NOMO-1 treated with DMSO at 0.1 percent for 48 hours (cell line): ENCODE results near the gene DCLK2.
"Not testable (repeated sequence)": the region's sequence is repeated elsewhere in the genome, so short reads cannot be mapped to it uniquely, and the experiment has no call there.

Experiments
- DNase-seq: peaks from one replicate; lab custom pipeline; 2025; ENCODE audit not compliant: unreplicated experiment; lab: John Stamatoyannopoulos, UW

Gene DCLK2

DNA sequence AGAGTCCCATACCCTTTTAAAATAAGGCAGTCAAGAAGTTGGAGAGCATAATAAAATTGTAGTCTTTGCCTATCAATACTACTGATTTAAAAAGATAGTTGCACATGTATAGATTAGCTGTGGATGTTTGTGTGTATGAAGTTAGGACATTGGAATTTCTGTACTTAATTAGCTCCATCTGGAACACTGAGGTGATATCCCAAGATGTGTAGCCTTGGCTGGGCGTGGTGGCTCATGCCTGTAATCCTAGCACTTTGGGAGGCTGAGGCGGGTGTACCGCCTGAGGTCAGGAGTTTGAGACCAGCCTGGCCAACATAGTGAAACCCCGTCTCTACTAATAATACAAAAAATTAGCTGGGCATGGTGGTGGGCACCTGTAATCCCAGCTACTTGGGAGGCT lies 119.0 kb downstream of the DCLK2 start:
- DNase-seq = not testable (repeated sequence)

DNA sequence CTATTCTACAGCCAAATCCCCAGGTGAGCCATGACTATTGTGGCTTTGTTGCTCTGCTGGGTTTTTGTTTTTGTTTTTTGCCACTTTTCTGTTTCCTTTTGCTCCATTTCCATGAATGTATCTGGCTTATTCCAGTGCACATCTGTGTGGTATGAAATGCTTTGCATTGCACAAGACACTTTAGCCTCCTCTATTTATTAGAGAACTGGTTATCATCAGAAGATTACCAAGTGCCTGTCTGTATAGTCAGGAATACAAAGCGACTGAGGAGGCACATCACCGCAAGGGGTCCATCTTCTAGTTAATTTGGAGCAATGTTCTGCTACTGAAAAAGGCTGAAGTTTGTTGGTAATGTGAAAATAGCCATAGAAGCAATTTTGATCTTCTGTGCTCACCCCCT lies 120.8 kb downstream of the DCLK2 start:
- no peak for DNase-seq

DNA sequence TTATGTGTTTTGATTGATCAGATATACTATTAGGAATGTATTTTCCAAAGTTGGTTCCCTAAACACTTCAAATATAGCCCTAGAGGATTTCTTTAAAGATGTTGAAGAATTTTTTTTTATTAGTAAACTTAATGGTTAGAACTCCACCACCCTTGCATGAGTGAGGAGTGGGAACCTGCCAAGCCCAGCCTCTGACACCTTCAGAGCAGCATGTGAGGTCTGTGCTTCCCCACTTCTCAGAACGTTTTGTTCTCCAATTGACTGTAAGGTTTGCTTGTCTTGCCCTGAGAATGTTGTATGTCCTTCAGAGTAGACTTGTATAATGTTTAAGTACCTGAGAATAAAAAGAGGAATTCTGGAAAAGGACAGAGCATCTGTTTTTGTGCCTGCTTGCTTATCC lies 126.8 kb downstream of the DCLK2 start:
- no peak for DNase-seq

DNA sequence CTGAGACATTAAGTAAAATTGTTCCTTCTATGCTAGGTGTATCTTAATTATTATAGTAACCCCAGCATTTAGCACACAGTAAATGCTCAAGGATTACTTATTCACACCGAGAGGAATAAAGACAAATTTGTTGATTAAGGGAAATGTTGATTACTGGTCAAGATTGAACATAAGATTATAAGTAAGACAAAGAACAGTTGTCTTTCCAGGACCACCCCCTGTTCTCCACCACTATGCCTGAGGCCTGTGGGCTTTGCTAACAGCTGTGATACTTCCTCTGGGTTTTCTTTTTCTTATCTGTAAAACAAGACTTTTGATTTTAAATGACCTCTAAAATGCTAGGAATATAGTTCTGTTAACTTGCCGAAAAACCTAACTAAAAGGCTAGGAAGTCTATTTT lies 128.0 kb downstream of the DCLK2 start:
- DNase-seq = no peak

DNA sequence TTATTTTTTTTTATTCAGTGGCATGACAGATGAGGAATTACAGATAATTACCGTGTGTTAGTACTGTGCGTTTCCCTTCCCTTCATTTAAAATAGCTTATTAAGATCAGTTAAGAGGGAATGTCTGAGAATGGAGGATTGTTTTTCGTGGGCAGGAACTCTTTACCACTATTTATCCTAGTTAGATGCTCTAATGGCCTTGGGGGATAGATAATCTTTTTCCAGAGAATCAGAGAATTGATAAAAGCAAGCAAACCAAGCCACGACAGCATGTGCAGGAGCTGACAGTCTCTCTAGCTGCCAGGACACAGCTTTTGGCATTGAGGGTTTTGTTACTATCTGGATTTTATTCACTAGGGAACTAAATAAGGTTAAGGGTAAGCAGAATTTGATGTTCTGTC lies 128.7 kb downstream of the DCLK2 start:
- DNase-seq = no peak

DNA sequence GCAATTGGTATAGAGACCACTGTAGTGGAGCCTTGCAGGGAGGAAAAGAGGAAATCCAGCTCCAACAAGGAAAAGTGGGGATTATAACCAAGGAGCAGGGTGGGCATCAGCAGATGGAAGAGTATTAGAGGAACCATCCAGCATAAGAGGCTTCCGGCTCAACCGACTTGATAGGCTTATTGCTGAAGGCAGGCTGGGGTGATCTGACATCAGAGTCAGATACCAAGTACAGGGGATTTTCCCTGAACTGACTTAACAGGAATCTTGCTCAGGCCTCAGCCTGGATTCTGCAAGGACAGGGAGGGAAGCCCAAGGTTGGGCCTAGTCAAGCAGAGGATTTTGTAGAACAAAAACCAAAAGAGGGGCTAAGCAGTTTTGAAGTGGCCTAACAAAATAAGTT lies 129.6 kb downstream of the DCLK2 start:
- no peak for DNase-seq

DNA sequence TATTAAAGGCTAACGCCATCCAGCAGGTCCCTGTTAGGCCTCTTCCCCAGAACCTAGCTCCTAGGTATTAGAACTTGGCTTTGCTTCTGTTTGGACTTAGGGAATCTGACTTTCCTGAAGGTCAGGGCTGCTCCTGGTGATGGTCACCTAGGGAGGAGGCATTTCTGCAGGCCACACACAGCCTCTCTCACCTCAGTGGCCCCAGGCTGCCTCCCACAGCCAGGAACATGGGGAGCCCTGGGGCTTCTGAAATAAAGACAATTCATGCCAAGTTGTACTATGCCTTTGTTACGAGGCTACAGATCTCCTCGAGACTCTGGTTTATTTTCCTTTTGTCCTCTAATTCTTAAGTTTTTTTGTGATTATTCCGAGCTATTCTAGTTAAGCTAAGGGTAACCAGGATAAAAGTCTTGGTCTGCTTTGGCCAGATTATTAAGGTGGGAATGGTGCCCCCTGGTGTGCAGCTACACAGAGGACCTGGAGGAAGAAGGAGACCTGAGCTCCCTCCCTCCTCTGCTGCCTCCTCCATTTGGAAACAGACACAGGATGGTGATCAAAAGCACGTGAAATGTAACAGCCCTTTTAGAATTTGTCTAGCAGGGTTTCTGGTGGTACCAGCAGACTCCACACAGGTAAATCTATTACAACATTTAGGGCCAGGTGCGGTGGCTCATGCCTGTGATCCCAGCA lies 131.0 kb downstream of the DCLK2 start:
- DNase-seq = no peak

DNA sequence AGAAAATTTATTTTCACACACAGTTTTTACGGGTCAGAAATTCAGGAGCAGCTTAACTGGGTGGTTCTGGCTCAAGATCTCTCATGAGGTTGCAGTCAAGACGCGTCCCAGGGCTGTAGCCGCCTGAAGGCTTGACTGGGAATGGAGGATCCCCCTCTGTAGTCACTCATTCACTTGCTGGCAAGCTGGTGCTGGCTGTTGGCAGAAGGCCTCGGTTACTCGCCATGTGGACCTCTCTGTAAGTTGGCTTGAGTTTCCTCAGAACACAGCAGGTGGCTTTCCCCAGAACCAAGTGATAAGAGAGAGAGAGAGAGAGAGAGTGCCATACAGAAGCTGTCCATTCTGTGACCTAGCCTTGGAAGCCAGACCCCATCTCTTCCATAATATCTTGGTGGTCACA lies 132.8 kb downstream of the DCLK2 start:
- DNase-seq = no peak

DNA sequence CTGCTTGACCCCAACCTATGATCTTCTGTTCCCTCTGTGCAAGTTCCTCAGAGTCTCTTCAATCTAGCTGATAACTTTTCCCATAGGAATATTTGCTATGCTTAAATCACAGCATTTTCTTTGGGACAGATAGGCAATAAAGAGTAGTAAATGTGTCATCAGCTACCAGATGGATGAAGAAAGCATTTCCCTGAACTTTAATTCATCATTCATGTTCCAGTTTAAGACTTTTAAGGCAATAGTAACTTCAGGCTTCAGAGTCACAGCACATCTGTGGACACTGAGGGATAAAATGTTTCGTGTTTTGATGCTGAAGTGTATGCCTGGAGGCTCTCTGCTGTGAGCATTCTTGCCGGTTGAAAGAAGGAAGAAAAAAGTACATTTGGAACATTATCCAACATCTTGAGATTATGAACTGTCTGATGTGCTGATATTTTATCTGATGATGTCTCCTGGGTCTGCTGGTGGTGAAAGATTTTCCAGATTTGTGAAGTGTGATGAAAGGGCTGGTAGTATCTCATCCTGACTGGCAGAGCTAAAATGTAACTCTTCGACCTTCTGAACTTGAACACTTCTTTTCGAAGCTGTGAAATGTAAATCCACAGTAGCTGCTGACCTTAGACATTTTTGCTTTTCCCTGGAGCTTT lies 133.7 kb downstream of the DCLK2 start:
- no peak for DNase-seq

DNA sequence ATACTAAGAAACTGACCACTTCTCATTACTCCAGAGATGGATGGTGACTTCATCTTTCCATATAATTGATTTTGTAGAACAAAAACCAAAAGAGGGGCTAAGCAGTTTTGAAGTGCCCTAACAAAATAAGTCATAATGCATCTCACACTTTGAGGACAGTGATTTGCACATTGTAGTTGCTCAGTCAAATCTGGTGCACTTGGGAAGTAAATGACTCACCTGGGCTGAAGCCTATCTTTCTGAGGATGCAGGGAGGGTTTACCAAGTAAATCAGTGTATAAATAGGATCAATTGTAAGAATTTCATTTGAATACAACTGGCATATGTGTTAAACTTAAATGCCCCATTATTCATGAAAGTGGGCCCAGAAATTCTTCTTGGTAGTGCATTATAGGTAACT lies 134.2 kb downstream of the DCLK2 start:
- no peak for DNase-seq

DNA sequence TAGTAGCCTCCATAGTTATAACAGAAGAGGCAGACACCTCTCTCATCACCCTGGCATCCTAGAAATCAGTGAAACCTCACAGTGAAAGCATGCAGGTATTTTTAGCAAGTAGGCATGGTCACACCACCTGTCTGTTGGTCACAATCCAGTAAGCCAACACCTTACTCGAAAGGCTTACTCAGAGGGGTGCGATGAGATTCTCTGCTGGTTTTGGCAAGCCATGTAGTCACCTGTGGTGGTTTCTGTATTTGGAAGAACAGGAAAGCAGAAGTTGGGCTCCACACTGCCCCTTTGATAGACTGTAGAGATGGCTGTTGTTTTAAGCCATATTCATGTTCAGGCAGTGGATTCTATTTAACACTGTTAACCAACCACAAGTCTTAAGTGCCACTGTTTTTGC lies 134.7 kb downstream of the DCLK2 start:
- no peak for DNase-seq

DNA sequence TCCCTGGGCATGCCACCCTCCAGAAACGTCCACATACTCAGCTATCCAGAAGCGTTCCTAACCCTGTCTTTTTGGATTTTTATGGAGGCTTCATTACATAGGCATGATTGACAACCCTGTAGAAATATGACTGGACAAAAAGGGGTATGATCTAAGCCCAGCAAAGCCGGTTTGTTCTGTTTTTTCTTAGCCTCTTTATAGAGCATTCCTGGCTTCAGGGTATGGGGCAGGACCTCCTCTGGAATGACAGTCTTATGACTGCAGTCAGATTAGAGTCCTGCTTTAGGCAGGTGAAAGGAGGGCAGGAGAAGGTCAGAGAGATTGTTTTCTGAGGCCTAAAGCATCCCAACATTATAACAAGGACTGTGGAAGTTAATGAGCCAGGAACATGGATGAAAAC lies 137.4 kb downstream of the DCLK2 start:
- no peak for DNase-seq

DNA sequence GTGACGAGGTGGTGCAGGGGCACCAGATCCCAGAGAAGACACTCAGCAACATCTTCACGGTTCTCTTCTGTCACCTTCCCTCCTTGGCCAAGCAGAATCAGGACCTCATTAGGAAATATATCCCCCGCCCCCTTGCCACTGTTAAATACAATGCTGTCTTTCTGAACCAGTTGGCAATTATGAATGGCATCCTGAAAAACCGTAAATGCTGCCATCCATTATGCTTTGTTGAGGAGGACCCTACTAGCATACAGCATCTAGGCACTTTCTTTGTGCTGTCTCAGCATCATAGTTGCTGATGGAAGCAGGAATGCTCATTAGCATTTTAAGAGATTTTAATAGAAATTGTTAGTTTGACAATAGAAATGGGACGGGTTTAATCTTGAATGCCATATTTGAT lies 138.5 kb downstream of the DCLK2 start:
- DNase-seq = no peak

DNA sequence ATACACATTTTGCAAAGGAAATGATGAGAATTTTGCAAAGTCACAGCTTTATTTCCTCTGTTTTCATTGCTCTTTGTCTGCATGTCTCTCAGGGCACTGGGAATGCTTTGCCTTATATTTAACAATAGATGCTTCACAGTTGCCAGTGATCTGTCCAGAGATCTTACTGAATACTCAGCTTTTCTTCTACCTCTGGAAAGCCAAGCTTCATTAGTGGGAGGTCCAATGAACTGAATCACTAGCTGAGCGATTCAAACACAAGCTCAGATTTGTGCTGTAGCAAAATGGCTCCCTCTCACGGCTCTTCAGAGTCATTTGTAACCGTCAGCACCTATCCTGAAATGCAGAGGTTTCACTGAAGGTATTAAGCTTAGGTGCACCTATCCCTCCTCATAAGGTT lies 138.9 kb downstream of the DCLK2 start:
- DNase-seq = no peak

DNA sequence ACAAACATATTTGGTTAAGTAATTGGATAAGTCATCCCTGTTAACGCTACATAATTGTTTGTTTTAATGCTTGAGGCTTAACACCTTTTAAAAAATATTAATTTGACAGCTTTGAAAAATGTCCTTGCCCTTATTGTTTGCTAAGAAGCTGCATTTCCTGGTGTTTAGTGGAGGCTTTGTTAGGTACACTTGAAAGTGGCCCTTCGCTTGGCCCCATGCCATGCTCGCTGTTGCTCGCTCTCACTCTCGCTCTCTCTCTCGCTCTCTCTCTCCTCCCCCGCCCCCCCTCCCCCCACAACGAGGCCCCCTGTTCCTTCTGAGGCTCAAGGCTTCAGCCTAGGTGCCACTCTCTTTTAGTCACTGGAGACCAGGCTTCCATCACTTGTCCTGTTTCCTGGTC lies 139.6 kb downstream of the DCLK2 start:
- DNase-seq = no peak

DNA sequence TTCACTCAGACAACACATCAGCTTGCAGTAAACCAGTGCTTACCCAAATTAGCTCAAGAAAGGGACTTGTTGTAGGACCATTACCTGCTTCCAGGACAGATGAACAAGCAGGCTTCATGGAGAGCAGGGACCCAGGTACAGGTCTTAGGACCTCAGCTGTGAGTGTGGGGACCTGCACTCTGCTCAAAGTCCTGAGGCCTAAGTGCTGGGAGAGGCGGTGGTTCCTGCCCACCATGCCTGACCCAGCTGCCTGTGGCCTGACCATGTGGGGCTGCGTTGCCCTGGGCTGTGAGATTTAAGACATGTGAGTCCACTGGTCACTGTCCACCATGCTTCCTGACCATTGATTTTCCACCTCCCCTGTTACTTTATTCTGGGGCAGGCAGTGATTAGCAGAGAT lies 140.2 kb downstream of the DCLK2 start:
- no peak for DNase-seq

DNA sequence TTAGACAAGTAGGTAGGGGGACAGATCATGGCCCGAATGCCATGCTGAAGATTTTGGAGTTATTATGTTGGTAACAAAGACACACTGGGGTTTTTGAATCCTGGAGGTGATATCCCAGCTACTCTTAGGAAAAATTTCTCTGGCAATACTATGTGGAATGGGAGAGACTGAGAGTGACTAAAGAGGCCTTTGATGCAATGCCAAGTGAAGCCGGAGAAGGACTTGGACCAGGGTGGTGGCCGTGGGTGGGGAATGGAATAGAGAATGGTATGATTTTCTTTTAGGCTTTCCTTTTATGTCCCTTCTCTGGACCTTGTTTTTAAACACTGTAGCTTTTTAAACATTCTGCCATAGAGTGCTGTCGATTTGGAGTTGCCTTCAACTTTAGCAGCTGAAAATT lies 141.6 kb downstream of the DCLK2 start:
- no peak for DNase-seq

DNA sequence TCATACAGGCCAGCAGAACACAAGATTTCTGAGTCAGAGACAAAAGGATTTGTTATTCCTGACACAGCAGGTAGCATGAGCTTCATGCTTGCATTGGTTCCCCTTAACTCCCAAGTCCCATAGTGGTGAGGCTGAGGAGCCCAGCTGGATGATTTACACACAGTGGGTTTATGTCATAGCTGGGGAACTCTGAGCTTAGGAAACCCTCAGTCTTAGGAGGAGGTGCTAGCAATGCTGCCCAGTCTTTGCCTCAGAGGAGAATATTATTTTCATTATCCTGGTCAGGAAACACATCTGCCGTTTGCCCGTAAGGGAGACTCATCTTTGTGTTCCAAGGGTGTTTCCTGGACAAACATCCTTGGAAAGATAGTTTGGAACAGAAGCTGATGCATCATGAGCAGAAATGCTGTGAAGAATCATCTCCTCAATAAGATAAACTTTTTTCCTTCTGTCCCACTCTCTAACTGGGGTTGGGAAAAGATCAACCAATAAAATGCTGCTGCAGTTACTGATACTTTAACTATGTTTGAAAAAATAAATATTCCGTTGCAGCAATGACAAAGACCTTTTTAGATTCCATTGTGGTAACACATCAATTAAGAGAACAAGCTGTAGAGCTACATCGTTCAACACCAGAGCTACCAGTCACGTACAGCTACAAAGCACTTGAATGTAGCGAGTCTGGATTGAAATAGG lies 146.8 kb downstream of the DCLK2 start:
- DNase-seq = no peak

DNA sequence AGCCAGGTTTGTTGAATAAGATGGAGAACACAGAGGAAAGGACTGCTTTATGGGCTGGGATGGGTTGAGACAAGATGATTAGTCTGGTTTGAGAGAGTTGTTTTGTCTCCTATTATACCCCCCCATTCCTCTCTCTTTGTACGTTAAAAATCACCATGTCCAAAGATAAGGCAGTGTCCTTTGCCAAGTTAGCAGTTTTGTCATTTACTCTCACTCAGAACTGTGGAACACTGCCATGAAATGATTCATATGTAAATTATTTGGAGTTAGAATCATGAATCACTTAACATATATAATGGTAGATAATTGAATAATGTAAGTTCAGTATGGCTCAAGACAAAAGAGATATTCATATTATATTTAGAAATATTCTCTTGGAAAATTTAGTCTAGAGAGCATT lies 151.3 kb downstream of the DCLK2 start:
- no peak for DNase-seq

DNA sequence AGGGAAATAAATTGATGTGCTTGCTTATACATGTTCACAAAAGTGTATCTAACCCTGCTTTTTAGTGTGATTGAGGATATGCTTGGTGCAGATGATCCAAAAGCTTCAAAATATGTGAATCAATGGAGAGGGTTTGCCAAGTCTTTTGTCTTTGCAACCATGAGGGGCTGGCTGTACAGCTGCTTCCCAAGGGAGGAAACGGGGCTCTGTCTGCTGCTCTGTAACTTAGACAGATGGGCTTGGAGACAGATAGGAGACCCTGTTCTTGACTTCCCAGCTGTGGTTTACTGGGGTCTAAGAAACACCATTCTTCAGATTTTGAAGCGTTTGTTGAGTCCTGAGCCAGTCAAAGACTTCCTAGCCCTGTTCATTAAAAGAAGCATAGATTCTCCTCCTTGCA lies 152.3 kb downstream of the DCLK2 start:
- DNase-seq = no peak

DNA sequence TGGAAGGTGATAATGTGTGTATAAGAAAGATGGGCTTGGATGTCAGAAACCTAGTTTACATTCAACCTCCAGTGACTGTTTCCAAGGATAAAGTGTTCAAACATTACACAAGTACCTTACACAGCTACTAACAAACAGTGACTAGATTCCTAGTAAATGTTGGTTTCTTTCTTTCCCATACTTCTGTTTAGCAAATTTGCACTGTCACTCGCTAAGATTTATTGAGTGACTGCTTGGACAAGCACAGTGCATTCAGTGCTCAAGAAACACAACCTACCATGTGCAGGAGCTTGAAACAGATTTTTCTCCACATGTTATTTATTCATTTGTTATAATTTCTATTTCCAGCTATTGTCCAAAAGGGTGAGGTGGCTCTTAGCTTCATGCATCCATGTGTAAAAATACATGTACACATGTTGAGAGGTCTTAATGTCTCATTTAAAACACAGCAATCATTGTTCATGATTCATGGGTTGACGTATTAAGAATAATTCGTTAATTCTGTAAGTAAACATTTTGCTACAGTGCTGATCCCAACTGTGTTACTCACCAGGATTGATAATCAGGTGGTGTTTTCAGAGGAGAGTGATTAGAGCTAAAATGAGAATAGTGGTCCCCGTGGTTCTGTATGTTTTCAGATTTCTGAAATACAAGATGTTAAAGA lies 153.0 kb downstream of the DCLK2 start:
- no peak for DNase-seq

DNA sequence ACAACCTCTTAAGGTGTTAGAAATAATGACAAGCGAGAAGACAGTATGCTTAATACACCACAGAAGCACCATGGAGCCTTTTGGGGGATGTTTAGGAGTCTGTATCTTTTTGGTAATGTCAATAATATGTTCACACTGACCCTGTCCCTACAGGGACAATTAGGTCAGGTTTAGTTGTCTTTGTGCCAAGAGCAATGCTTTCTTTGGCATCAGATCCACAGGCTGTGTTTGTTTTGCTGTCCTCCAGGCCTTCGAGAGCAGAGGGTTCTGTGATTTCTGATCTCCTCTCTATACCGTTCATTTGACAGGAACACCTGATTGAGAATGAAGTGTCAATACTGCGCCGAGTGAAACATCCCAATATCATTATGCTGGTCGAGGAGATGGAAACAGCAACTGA lies 153.8 kb downstream of the DCLK2 start:
- DNase-seq = no peak
